Superior temporal gyrus (tissue), 1 donor: Measurements from ENCODE around the gene CACNA1A.

Experiments used
- DNase-seq: peaks from one replicate; pipeline ENCODE4 v3.0.0-alpha.2; 2016; ENCODE audit errors: extremely low spot score

The CACNA1A gene

GRCh38 chr19:13234518-13234917 is 271.8 kb downstream of the CACNA1A start:
- DNase-seq = no peak

DNA sequence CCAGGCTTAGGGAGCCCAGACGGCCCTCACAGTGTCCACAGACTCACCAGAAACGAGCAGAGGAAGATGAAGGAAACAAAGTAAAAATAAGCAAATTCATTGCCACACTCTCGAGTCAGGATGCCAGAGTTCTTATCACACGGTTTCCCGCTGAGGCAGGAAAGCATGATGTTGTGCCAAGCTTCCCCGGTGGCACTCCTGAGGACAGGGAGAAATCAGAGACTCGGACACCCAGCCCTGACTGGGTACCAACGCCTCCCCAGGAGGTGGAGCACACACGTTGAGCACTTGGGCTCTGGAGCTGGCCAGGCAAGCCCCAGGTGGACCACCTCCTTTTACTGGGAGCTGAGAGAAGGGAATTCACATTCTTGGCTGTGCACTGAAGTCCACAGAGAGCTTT is 274.6 kb downstream of the CACNA1A start:
- DNase-seq = no peak

DNA sequence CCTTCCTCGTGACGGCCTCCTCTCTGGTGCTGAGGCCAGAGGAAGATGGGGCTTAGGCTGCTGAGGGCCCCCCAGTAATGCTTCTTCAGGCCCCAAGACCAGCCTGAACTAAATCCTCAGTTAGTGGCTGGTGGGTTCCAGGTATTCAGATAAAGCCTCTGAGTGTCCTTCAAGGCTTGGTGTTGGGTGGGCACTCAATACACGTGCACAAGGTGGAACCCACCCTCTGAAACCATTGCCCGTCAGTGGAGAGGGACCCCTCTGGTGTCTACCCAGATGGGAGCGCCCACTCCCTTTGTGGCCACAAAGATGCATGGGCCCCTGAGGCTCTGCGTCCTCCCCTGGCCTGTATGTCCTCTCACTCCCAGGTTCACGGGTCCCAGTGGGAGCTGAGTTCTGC is 277.0 kb downstream of the CACNA1A start:
- DNase-seq = no peak

DNA sequence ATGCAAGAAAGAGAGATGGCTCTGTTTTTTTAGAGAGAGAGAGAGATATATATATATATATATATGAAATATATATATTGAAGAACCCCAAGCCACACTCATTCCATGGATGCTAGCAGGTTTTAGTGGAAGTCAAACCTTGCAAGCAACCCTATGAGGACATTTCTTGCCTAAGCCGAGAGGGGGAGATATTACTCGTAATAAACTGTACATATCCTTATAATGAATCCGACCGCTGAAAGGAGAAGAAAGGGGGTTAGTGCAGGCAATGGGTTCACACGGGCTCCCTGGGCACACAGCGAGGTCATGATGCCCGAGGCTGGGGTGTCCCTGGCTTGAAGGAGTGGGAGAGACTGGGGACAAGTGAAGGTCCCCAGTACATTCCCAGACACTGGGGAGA is 277.7 kb downstream of the CACNA1A start:
- no peak for DNase-seq

DNA sequence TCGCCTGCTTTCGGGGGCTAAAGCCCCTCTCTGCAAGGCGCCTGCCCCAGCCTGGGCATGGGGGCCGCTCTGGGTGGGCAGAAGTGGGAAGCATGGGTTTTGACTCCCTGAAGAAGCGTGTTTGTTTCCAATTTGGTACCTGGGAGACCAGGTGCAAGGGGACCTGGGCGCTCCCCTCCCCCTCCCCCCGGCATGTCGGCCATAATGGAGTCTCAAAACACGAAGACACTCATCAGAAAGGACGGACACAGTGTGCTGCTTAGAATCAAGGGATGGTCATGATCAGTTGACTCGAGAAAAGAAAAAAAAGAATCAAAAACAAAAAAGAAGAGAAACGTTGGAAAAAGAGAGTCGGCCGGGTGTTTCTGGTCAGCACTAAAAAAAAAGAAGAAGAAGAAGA is 279.3 kb downstream of the CACNA1A start:
- no peak for DNase-seq

- no peak for DNase-seq
Measured at GRCh38 chr19:13225973-13226865, 280.1 kb downstream of the CACNA1A start.

- DNase-seq = no peak
Measured at GRCh38 chr19:13225085-13225484, 281.2 kb downstream of the CACNA1A start.

DNA sequence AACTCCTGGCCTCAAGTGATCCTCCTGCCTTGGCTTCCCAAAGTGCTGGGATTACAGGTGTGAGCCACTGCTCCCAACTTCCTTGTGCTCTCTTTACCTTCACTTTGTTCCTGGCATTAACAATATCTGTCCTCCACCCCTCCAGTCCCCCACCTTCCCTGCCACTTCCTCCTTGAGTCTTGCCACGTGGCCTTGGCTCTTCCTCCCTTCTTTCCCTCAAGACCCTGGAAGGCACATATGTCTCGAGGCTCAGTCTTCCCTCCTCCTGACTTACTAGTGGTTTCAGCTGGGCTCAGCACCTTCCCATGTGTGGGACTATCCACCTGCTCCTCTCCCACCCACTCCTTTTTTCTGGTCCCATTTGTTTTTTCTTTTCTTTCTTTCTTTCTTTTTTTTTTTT is 285.4 kb downstream of the CACNA1A start:
- no peak for DNase-seq

GRCh38 chr19:13215572-13216380 is 290.5 kb downstream of the CACNA1A start:
- DNase-seq = no peak

GRCh38 chr19:13214036-13214730 is 292.1 kb downstream of the CACNA1A start:
- DNase-seq = no peak

- DNase-seq = peak; percentile 13
Measured at GRCh38 chr19:13212759-13213330, 293.4 kb downstream of the CACNA1A start.

DNA sequence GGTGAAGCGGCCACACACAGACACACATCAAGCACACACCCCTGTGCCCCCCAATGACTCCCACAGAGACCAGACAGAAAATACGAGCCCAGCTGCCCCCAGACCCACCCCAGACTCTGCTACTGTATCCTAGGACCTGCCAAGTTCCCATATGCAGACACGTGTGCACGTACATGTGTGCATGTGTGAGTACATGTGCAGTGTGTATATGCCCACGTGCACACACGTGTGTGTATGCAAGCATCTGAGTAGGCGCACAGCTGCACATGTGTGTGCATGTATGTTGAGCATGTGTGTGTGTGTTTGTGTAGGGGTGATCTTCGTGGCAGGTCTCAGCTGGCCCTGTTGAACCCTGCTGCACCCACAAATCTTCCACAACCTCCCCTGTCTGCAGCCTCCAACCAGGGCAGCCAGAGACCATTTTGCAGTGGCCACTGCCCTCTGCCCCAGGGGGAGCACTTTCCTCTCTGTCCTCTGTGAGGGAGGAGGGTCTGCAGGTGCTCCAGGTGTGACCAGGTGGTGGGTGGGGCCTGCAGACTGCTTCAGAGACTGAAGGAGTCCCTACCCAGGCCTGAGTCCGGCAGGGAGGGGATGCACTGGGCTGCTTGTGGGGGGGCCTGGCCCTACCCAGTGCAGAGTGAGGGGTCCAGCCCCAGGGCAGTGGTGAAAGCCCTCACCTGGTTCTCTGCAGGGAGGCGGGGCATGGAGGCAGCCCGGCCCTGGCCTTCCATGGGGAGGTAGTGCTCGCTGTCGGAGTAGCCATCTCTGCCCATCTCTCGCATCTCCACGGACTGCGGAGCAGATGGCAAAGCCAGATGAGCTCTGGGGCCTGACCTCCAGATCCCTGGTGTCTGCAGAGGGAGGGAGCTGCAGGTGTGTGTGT is 294.6 kb downstream of the CACNA1A start:
- no peak for DNase-seq

DNA sequence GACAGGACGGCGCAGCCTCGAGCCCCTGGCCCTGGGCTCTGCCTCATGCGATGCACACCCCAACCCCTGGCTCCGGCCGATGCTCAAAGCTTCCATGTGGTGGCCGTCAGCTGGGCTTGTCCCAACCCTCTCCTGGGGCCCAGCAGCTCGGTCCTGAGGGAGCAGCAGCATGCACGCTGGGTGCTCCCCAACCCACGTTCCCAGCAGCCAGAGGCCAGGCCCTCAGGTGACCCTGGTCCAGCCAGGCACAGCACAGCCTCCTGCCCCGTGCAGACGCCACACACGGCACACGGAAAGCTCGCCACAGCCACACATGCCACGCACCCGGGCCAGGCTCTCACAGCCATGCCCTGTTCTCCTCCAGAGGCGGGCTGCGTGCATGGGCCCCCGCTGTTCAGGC is 295.3 kb downstream of the CACNA1A start:
- no peak for DNase-seq

GRCh38 chr19:13210339-13210775 is 295.9 kb downstream of the CACNA1A start:
- no peak for DNase-seq

- DNase-seq = no peak
Measured at GRCh38 chr19:13209484-13210338, 296.6 kb downstream of the CACNA1A start.

DNA sequence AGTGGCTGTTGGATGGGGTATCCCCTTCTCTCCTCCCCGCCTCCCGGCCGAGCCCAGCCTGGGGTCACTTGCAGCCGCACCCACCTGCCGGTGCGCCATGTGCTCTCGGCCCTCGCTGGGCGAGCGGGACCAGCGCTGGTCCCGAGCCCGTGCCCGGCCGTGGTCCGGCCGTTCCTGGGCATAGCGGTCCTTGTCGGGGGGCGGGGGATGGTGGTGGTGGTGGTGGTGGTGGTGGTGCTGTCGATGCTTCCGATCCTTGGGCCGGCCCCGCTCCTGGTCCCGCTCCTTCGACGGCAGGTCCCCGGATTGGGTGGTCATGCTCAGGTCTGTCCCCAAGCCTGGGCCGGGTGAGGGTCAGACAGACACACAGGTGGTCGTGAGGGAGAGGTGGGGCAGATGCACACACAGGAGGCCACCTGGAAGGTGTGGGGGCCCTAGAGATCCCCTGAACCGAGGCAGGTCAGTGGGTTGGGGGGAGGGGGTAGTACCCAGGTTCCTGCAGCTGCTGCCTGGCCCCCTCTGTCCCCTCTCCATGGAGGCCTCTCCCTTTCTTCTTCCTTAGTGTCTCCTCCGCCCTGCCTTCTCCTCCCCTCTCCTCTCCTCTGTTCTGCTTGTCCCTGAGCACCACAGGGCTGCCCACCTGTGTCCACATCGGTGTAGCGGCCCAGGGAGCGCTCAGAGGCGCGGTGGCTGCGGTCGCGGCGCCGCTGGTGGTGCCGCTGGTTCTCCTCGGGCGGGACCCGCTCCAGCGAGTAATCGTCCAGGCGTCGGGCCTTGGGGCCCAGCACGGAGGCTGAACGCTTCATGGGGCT is 297.4 kb downstream of the CACNA1A start:
- DNase-seq = no peak

DNA sequence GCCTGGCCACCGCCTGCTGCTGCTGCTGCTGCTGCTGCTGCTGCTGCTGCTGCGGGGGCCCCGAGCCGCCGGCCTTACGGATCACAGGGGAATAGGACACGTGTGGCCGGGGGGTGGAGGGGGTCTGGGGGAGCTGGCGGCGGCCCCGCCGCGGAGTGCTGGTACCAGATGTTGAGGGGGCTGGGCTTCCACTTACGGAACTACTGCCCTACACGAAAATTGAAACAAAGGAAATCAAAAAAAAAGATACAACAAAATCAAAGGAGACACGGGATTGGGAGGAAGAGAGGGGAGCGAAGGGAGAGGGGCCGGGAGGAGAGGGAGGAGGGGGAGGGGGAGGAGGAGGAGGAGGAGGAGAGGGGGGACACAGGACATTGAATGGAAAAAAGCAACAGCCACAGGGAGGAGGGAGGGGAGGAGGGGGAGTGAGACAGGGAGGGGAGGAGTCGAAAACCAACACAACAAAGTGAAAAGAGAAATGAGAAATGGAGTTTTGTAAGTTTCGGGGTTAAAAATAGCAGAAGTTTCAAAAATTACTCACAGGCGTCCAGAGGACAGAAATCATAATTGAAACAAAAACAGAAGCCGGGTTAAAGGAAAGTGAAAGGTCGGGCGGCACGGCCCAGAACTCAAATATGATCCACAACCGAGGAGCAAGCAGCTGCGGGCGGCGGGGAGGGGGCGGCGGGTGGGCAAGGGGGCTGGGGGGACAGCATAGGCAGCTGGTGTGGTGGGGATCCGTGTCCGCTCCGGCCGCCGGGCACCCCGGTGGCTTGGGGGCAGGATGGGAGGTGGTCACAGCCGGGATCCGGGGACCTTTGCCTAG is 298.2 kb downstream of the CACNA1A start:
- DNase-seq = peak; percentile 33

GRCh38 chr19:13207237-13207845 is 298.9 kb downstream of the CACNA1A start:
- DNase-seq = no peak
